NCI-H226 (cell line): ENCODE results near the gene SMPD3.

Experiments
- DNase-seq: peaks from one replicate; pipeline ENCODE4 v3.0.0-alpha.2; 2015

The SMPD3 gene

DNA sequence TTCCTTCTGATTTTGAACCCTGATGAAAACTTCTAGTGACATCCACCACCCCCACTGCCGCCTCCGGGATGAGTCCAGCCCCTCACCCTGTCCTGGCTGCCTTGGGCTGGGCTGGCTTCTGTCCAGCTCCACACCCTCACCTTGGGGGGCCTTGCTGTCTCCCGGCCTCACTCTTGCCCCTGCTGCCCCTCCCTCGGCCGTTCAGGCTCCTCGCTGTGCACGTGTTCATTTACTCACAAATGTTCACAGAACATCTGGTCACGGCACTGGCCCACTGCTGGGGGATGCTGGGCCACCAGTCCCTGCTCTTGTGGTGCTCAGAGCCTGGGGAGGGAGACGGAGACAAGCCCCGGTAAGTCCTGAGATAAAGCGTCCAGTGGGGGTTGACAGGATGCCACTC, 96.8 kb downstream of the SMPD3 start:
- no peak for DNase-seq

DNA sequence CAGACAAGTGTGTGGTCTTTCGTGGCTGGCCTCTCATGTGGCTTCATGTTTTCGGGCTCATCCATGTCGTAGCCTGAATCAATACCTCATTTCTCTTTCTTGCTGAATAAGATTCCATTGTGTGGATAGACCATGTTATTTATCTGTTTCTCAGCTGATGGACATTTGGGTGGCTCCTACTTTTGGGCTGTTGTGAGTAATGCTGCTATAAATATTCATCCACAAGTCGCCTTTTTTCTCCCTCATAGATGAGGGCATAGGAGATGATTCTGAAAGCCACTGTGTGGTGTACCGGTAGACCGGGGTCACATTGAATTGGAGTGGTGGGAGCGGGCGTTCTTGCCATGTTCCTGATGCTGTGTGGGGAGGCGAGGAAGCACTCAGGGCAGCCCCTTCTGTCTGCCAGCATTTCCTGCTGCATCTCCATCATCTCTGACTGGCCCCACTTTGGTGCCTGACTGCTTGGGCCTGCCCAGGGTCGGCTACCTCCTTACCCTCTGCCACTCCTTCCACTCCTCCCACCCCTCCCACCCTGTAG, 97.4 kb downstream of the SMPD3 start:
- no peak for DNase-seq

DNA sequence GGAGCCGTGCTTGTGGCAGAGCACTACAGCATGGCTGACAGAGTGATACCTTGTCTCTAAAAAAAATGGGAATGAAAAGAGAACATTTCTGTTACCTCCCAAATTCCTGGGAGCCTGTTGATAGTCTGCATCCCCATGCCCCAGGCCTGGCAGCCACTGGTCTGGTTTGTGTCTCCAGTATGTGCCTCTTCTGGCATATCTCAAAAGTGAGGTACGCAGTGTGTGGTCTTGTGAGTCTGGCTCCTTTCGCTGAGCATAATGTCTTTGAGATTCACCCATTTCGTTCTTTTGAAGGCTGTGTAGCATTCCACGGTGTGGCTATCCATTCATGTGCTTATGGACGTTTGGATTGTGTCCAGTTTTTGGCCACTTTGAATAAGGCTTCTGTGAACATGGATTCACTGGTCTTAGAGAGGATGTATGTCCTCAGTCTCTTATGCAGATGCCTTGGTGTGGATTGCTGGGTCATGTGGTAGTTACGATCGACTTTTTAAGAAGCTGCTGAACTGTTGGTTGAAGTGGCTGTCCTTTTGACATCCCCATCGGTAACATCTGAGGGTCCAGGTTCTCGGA, 98.4 kb downstream of the SMPD3 start:
- no peak for DNase-seq

DNA sequence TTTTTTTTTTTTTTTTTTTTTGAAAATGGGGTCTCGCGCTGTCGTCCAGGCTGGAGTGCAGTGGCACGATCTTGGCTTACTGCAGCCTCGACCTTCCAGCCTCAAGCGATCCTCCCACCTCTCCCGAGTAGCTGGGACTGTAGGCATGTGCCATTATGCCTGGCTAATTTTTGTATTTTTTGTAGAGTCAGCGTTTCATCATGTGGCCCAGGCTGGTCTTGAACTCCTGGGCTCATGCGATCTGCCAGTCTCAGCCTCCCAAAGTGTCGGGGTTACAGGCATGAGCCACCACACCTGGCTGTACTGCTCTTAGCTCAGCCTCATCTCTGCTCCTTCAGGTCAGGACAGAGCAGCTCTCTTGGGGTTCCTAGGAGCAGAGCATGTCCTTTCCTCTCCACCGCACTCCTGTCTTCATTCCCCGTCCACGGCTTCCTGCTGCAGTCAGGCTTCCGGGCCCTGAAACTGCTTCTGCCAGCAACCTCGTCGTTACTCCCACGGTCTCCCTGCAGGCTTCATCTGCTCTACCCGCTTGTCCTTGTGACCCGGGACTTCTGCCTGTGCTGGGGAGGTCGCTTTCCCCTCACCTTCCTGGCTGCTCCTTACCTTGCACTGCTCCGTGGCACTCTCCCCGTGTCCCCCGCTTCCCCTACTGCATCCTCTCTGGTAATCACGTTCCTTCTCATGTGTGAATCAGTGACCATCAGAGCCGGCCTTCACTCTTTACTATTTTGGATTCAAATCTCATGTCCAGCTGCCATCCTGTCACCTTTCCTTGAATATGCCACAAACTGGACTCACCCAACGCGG, 99.5 kb downstream of the SMPD3 start:
- DNase-seq, result no peak

DNA sequence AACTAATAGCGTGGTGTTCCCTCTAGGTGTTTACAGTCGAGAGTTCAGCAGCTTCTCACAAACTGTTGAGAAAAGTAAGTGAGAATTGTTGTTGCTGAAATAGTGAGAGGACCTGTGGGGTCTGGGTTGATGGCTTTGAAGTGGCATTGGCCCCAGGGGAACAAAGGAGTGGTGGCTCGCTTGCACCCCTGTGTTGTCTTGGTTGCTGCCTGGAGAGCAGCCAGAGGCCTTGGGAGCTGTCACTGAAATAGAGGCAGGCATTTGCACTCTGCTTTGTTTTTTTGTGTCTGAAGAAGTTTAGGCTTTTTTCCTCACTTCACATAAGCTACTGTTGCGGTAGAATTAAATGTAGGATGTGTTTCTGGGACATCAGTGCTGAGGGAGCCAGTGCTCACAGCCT, 100.7 kb downstream of the SMPD3 start:
- no peak for DNase-seq

DNA sequence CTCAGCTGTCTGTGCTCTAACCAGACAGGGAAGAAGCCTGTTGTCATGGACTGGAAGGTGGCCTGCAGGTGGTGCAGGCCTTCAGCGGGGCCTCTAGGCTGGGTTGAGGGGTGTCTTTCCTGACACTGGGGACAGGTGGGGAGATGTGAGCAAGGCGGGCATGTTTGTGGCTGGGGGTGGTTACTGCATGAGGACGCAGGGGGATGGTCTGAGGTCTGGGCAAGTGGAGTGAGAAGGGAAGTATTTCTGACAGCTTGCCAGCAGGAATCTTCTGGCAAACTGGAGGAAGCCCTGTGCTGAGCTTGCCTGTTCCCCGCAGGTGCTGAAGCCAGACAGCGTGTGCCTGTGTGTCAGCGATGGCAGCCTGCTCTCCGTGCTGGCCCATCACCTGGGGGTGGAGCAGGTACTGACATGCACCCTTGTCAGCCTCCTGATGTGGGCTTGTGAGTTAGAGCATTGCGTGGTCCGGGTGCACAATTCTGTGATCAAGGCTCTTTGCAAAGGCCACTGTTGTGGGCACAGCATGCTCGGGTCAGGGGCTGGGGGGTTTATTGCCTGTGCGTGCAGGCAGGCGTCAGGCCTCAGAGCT, 101.3 kb downstream of the SMPD3 start:
- DNase-seq, result no peak

DNA sequence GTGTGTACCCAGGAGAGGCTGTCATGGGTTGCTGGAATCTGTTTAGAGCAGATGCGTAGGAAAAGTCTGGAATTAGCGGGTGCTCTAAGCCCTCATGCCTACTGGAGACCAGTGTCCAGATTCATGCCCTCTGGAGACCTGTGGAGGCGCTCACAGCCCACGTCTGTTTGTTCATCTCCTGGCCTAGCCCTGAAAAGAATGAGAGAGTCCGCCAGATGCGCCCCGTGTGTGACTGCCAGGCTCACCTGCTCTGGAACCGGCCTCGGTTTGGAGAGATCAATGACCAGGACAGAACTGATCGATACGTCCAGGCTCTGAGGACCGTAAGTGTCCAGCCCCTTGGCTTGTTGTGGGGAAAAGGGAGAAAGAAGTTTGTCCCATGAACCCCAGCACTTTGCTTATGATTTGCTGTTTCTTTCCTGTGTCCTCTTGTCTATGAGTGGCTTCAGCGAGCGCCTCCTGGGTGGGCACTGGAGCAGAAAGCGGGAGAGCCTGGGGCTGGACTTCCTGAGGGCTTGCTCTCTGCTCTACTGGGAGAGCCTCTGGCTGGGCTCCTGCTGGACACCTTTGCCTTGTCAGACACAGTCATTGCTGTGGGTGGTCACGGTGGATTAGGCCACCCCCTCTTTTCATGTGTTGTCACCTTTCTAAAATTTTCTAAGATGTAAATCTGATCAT, 102.2 kb downstream of the SMPD3 start:
- no peak for DNase-seq

DNA sequence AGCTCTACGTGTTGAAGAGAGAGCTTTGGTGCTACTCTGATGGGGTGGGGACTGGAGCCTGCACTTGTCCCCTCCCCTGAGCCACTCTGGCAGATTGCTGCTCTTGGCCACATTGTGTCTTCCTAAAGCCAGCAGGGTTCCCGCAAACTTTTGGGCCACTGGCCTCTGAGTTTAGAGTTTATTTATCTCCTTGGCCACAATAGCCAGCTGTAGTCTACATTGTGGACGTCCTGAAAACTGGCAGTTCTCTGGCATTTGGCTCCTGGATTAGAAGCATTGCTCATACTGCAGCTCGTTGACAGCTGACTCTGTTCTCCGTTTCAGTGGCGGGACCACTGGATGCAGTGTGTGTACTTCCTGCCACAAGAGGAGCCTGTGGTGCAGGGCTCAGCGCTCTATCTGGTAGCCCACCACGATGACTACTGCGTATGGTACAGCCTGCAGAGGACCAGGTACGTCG, 102.9 kb downstream of the SMPD3 start:
- no peak for DNase-seq

DNA sequence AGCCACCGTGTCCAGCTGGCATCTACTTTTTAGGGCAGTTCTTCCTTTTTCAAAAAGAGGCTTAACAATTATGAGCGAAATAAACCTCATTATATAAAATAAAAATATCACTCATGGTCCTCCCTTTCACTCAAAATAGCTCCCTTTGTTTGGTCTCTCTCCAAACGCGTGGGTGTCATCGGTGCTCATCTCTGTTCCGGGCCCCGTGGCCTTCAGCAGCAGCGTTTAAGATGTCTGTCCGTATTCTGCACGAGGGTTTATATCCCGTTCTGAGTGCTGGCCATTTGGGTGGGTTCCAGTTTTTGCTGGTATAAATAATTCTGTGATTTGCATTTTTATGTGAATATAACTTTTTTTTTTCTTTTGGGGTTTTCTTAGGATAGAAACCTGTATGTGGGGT, 104.1 kb downstream of the SMPD3 start:
- no peak for DNase-seq

DNA sequence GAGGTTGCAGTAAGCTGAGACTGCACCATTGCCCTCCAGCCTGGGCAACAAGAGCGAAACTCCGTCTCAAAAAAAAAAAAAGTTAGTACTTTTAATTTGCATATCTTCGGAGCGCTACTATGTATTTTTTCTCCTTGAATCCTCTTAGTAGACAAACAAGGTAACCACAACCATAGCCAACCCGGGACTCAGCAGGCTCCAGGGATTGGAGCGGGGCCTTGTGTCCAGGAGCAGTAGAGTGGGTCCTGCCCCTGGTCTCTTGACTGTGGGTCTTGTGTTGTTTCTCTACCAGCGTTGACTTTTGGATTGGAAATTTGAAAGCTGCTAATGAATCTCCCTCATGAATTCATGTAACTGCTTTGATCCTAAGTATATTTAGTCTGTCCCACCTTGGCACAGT, 105.2 kb downstream of the SMPD3 start:
- no peak for DNase-seq

DNA sequence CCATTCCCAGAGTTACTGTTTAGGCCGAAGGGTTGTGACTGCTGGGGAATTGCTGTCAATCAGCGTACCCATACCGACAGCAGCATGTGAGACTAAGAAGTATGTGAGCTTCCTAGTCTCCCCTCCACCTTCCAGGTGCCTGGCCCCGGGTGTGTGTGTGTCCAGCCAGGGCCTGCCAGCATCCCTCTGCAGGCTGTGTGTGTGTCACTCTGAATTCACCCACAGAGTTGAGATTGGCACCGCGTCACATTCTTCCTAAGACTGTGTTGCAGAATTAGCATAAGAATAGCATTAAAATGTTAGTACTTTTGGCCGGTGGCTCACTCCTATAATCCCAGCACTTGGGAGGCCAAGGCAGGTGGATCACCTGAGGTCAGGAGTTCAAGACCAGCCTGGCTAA, 105.7 kb downstream of the SMPD3 start:
- DNase-seq, result no peak

DNA sequence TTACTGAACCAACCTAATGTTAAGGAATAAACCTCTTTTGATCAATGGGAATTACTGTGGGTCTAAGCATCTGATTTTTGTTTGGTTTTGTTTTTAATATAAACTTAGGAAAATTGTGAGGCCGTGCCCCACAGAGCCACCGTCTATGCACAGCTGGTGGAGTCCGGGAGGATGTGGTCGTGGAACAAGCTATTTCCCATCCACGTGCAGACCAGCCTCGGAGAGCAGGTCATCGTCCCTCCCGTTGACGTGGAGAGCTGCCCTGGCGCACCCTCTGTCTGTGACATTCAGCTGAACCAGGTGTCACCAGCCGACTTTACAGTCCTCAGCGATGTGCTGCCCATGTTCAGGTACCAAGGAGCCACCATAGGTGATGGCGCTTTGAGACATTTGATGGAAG, 109.1 kb downstream of the SMPD3 start:
- no peak for DNase-seq

DNA sequence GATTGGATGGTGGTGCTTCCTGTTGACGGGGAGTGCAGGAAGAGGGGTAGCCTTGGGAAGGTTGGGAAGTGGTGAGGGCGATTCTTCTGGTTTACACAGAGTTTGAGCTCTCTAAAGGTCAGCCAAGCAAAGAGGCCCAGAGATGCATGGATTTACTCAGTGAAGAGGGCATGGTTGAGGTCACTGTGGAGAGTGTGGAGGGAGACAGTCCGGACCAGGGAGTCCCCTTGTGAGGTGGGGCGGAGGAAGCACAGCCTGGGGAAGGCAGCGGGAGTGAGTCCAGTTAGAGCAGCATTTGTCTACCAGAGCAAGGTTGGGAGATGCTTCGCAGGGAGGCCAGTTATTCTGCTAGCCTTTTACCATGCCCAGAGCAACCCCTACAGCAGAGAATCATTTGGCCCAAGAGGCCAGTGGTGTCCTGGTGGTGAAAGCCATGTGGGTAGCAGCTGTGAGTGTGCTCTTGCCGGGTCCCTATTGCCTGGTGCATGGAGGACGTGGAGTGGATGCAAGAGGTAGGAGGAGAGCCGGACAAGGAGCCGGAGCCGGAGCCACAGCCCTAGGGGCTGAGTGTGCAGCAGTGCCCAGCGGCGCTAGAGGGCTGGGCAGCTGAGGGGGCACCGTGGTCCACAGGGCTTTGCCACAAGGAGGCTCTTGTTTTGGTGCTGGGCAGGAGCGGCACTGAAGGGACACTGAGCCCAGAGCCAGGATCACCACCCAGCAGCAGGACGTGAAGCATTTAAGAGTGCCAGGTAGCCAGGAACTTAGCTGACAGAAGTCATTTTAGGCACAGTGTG, 109.8 kb downstream of the SMPD3 start:
- no peak for DNase-seq

DNA sequence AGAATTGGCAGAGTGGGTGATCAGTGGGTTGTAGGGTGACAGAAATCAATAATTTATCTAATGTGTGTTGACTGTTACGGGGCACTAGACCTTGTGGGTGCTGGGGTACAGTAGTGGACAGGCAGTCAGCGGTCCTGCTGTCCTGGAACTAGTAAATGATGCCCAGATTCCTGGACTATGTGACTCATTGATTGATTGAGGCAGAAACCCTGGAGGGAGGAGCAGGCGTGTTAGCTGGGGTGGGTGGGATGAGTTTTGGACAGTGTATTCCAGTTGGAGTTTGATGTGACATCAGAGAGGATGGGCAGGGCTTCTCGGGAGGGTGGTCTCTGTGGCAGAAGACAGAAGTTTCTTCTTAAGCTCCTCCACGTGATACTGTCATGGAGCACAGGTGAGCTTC, 113.1 kb downstream of the SMPD3 start:
- DNase-seq, result peak; percentile 44

DNA sequence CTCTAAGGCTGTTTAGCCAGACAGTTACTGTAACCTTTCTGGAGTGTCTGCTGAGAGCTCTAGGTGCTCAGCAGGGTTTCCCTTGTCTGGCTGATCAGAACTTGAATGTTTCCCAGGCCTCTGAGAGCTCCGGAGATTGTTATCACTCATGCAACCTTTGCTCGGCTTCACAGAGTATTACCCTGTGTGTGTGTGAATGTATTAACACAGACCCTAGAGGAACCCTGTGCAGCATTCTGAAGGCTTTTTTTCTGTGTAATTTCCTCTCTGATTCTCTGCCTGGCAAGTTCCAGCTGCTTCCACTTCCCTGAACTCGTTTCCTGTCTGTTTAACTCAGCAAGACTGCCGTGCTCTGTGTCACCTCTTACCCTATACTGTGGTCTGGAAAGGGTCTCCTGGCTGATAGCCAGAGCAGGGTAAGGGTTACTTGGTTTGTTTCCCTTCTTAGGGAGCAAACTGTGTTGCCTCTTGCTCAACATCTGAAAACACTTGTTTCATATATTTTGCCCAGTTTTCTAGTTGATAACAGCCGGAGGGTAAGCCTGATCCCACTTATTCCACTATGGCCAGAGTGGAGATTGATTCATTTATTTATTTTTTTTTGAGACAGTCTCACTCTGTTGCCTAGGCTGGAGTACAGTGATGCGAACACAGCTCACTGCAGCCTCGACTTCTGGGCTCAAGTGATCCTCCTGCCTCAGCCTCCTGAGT, 115.7 kb downstream of the SMPD3 start:
- DNase-seq, result no peak

DNA sequence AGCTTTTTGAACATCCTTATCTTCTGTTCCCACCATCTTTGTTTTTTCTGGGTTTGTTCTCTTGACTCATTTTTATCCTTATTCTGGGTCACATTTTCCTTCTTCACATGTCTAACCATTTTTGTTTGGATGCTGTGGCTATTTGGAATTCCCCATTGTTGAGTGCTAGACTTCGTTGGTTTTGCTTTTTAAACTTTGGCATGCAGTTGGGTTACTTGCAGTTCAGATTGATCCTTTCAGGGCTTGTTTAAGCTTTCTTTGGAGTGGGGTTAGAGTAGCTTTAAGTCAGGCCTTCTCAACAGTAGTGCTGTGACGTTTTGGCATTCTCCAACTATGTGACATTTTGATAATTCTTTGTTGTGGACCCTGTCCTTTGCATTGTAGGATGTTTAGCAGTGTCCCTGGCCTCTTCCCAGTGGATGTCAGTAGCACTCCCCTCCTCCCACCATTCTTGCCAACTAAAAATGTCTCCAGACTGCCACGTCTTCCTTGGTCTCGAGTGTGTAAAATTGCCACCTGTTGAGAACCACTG, 116.4 kb downstream of the SMPD3 start:
- no peak for DNase-seq

DNA sequence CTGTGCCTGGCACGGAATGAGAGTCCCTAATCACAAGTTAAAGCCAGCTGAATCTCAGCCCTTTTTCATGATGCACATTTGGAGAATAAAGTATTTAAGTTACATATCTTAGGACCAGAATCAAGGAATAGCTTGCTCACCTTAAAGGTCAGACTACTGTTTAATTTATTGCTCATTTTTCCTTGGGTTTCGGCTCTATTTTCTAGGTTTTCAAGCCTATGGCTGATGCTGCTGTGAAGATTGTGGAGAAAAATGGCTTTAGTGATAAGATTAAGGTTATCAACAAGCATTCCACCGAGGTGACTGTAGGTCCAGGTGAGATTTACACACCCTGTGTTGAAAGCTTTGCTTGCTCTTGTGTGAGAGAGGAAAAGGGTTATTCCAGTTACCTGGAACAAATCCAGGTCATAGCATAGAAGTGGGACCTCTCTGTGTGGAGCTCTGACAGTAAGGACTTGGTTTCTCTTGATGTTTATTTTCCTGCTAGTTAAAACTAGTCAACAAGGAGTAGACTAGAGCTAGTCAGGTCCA, 119.4 kb downstream of the SMPD3 start:
- DNase-seq, result peak; percentile 69

DNA sequence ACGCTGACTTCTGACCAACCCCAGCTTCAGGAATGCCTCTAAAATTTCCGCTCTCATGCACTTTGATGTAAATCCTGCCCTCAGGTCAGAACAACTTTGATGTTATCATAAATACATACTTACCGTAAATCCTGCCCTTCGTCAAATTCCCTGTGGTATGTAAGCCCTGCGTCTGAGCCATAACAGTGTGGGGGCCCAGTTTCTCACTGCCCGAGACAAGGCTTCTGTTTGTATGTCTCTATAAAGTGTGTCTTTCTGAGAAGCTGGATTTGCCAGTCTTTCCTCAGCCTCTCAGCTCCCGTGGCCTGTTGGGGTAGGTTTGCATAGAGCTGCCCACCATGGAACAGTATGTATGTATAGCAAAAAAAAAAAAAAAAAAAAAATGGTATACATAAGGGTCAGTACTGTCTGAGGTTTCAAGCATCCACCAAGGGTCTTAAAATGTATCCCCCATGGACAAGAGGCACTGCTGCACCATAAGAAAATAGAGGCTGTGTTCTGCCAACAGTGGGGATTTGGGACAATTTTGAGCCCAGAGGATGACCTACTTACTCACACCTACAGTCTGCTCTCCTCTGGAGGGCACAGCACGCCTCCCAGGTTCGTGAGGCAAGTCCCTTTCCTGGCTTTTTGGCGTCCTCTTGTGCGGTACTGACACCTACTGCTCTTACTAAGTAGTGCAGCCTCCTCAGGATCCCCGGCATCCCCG, 120.0 kb downstream of the SMPD3 start:
- DNase-seq, result peak; percentile 86

DNA sequence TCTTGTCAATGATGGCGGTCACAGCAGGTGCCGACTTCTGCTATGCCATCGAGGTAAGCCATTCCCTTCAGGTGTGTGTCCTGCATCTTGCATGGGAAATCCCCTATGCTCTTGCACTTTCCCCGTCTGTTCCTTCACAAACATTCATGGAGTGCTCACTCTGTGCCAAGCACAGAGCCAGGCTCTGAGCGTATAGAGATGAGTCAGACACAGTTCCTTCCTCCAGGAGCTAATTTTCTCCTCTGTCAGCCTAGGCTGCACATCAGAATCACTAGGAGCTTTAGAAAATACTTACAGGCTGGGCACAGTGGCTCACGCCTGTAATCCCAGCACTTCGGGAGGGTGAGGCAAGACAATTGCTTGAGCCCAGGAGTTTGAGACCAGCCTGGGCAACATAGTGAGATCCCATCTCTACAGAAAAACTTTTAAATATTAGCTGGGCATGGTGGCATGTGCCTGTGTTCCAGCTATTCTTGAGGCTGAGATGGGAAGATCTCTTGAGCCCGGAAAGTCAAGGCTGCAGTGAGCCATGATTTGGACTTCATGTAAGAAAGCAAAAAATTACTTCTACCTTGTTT, 123.4 kb downstream of the SMPD3 start:
- DNase-seq, result no peak

DNA sequence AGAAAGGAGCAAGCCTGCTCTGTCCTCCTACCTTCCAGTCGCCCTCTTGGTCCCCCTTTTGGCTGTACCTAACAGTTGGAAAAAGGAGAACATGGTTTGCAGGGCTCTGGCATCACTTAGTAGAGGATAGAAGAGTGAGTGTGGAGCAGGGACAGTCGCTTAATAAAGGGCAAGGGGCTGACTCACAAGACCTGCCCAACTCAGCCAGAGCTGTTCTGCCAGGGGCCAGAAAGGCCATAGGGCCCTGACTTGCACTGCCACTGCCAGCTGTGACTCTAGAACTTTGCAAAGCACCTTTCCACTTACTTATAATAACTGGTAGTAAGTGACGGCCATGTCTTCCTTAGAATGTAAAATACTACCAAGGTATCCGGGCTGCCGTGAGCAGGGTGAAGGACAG, 124.0 kb downstream of the SMPD3 start:
- DNase-seq, result no peak
